Stimulated activated CD4-positive, alpha-beta T cell treated with anti-CD3 and anti-CD28 coated beads, Interleukin-2, amount 100 ng/mL, for 48 hours (primary cell): Measurements from ENCODE around the gene GTF3C4.
"Not testable (repeated sequence)": the region's sequence is repeated elsewhere in the genome, so short reads cannot be mapped to it uniquely, and the experiment has no call there.

ENCODE experiments used
- DNase-seq, 2 donors: peaks; one replicate each; pipeline ENCODE4 v3.0.0-alpha.2; 2020

The GTF3C4 gene

GRCh38 chr9:132708239-132708638 is 38.0 kb downstream of the GTF3C4 start:
- no peak for DNase-seq

- DNase-seq = no peak
Measured at GRCh38 chr9:132708769-132709430, 38.6 kb downstream of the GTF3C4 start.

- DNase-seq = no peak
Measured at GRCh38 chr9:132710333-132710732, 40.1 kb downstream of the GTF3C4 start.

- not testable (repeated sequence) for DNase-seq
Measured at GRCh38 chr9:132711152-132711551, 40.9 kb downstream of the GTF3C4 start.

GRCh38 chr9:132711846-132712245 is 41.6 kb downstream of the GTF3C4 start:
- no peak for DNase-seq

- no peak for DNase-seq
Measured at GRCh38 chr9:132712753-132713152, 42.5 kb downstream of the GTF3C4 start.

GRCh38 chr9:132716007-132716406 is 45.7 kb downstream of the GTF3C4 start:
- DNase-seq = no peak

- no peak for DNase-seq
Measured at GRCh38 chr9:132717326-132717945, 47.2 kb downstream of the GTF3C4 start.

GRCh38 chr9:132718381-132718928 is 48.2 kb downstream of the GTF3C4 start:
- not testable (repeated sequence) for DNase-seq

GRCh38 chr9:132721661-132722060 is 51.4 kb downstream of the GTF3C4 start:
- no peak for DNase-seq

GRCh38 chr9:132722564-132723065 is 52.4 kb downstream of the GTF3C4 start:
- no peak for DNase-seq

- DNase-seq = no peak
Measured at GRCh38 chr9:132723809-132724208, 53.5 kb downstream of the GTF3C4 start.

GRCh38 chr9:132725306-132725705 is 55.0 kb downstream of the GTF3C4 start:
- DNase-seq = no peak

- DNase-seq = no peak
Measured at GRCh38 chr9:132726576-132727130, 56.4 kb downstream of the GTF3C4 start.

GRCh38 chr9:132728071-132728470 is 57.8 kb downstream of the GTF3C4 start:
- no peak for DNase-seq

GRCh38 chr9:132728497-132728896 is 58.2 kb downstream of the GTF3C4 start:
- no peak for DNase-seq

- DNase-seq = no peak
Measured at GRCh38 chr9:132729235-132729890, 59.1 kb downstream of the GTF3C4 start.

GRCh38 chr9:132730054-132731033 is 60.1 kb downstream of the GTF3C4 start:
- DNase-seq = no peak

GRCh38 chr9:132731230-132731629 is 61.0 kb downstream of the GTF3C4 start:
- no peak for DNase-seq

- no peak for DNase-seq
Measured at GRCh38 chr9:132732326-132733259, 62.3 kb downstream of the GTF3C4 start.

- DNase-seq = no peak
Measured at GRCh38 chr9:132733260-132733815, 63.1 kb downstream of the GTF3C4 start.
